Spinal cord (tissue), 10 donors: ENCODE measurements around the gene SBK2. TPM values are rescaled to one million over a fixed set of nuclear protein-coding genes. Genes with fewer than 3 reads are reported as not detected.

Experiments
- DNase-seq, 6 donors: peaks; one replicate each; pipeline versions ENCODE4 v3.0.0 to v3.0.0-alpha.2; 2013 to 2015; ENCODE audit warnings: low spot score in 6 of 6, low read depth in 4 of 6
- H3K27ac ChIP-seq: one replicate; pipeline ENCODE4 v1.5.1; 2013; ENCODE audit warnings: low read depth, low read length, control low read depth
- H3K27me3 ChIP-seq: one replicate; pipeline ENCODE4 v1.6.1; 2013; ENCODE audit warnings: low read length; ENCODE audit not compliant: control insufficient read depth, insufficient read depth
- H3K36me3 ChIP-seq: one replicate; pipeline ENCODE4 v1.6.1; 2013; ENCODE audit warnings: low read length; ENCODE audit not compliant: control insufficient read depth, insufficient read depth
- H3K4me1 ChIP-seq: one replicate; pipeline ENCODE4 v1.6.1; 2013; ENCODE audit warnings: low read length; ENCODE audit not compliant: control insufficient read depth, insufficient read depth
- H3K4me3 ChIP-seq: one replicate; pipeline ENCODE4 v1.5.1; 2013; ENCODE audit warnings: low read depth, low read length, control low read depth
- H3K9me3 ChIP-seq: one replicate; pipeline ENCODE4 v1.6.1; 2013; ENCODE audit warnings: low read length; ENCODE audit not compliant: control insufficient read depth, insufficient read depth
- WGBS: methylation state at CpG from one replicate; pipeline ENCODE4 v1.1.5; 2013; ENCODE audit warnings: missing lambda C conversion rate; ENCODE audit not compliant: insufficient coverage; 5-methylcytosine and 5-hydroxymethylcytosine counted together
- polyA plus RNA-seq, 2 donors: library from polyadenylated mRNA; unstranded; fragments of 120-200 nt; gene quantifications; one replicate each; pipeline ENCODE4 v1.2.1, GENCODE V29; 2013; ENCODE audit not compliant: insufficient read length in 2 of 2
- total RNA-seq, 2 donors: library from RNA; depleted of rRNA in 1 of 2; stranded (reverse); fragments of 120-200 nt in 1 of 2; fragments of >200 nt in 1 of 2; gene quantifications; one replicate each; pipeline versions ENCODE4 v1.2.3 to v1.2.4, GENCODE V29; 2013 to 2014
- donor health status: healthy.

SBK2 gene
- total and polyA plus RNA-seq, 4 donors: 0.15 to 0.44 TPM; not detected in 2

DNA sequence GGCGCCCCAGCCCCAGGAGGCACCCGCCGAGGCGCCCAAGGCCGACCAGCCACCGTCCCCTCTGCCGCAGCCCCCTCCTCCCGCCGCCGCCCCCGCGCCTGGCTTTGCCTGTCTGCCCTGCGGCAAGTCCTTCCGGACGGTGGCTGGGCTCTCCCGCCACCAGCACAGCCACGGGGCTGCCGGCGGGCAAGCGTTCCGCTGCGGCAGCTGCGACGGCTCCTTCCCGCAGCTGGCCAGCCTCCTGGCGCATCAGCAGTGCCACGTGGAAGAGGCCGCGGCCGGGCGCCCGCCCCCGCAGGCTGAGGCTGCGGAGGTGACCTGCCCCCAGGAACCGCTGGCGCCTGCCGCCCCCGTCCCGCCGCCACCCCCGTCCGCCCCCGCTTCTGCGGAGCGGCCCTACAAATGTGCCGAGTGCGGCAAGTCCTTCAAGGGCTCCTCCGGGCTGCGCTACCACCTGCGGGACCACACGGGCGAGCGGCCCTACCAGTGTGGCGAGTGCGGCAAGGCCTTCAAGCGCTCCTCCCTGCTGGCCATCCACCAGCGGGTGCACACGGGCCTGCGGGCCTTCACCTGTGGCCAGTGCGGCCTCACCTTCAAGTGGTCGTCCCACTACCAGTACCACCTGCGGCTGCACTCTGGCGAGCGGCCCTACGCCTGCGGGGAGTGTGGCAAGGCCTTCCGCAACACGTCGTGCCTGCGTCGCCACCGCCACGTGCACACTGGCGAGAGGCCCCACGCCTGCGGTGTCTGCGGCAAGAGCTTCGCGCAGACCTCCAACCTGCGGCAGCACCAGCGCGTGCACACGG lies 54.6 kb downstream of the SBK2 start:
- 86% methylated on average over 79 of the region's 83 CpGs for WGBS
- no peak for DNase-seq
- H3K27me3 ChIP-seq: no peaks in the 10 kb centered on the region
- peaks cover 60% of the 10 kb centered on the region for H3K36me3 ChIP-seq
- no peaks in the 10 kb centered on the region for H3K9me3 ChIP-seq
- H3K4me1 ChIP-seq: peaks cover 44% of the 10 kb centered on the region
- no peak overlapping the region for H3K27ac ChIP-seq
- H3K4me3 ChIP-seq: no peak overlapping the region

DNA sequence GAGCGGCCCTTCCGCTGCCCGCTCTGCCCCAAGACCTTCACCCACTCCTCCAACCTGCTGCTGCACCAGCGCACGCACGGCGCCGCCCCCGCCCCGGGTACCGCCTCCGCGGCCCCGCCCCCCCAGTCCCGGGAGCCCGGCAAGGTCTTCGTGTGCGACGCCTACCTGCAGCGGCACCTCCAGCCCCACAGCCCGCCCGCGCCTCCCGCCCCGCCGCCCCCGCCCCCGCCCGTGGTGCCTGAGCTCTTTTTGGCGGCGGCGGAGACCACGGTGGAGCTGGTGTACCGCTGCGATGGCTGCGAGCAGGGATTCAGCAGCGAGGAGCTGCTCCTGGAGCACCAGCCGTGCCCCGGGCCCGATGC lies 55.2 kb downstream of the SBK2 start:
- Histone ChIP-seq H3K36me3 (peaks cover 55% of the 10 kb centered on the region), H3K4me3 (no peak overlapping the region), H3K27me3 (no peaks in the 10 kb centered on the region), H3K4me1 (peaks cover 43% of the 10 kb centered on the region), H3K9me3 (no peaks in the 10 kb centered on the region), H3K27ac (no peak overlapping the region)
- 47% methylated on average over 23 of the region's 40 CpGs for WGBS
- DNase-seq: no peak

DNA sequence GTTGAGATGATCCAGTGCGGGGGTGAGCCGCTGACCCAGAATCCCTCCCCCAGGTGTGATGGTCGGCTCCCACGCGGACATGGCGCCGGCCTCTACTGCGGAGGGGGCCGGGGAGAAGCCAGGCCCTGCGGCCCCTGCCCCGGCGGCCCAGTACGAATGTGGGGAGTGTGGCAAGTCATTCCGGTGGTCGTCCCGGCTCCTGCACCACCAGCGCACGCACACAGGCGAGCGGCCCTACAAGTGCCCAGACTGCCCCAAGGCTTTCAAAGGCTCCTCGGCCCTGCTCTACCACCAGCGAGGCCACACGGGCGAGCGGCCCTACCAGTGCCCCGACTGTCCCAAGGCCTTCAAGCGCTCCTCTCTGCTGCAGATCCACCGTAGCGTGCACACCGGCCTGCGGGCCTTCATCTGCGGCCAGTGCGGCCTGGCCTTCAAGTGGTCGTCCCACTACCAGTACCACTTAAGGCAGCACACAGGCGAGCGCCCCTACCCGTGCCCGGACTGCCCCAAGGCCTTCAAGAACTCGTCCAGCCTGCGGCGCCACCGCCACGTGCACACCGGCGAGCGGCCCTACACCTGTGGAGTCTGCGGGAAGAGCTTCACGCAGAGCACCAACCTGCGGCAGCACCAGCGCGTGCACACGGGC lies 55.7 kb downstream of the SBK2 start:
- 94% methylated on average over 44 of the region's 52 CpGs for WGBS
- Histone ChIP-seq H3K4me1 (peaks cover 39% of the 10 kb centered on the region), H3K27ac (no peak overlapping the region), H3K36me3 (peaks cover 50% of the 10 kb centered on the region), H3K9me3 (no peaks in the 10 kb centered on the region), H3K27me3 (no peaks in the 10 kb centered on the region), H3K4me3 (no peak overlapping the region)
- DNase-seq: no peak

DNA sequence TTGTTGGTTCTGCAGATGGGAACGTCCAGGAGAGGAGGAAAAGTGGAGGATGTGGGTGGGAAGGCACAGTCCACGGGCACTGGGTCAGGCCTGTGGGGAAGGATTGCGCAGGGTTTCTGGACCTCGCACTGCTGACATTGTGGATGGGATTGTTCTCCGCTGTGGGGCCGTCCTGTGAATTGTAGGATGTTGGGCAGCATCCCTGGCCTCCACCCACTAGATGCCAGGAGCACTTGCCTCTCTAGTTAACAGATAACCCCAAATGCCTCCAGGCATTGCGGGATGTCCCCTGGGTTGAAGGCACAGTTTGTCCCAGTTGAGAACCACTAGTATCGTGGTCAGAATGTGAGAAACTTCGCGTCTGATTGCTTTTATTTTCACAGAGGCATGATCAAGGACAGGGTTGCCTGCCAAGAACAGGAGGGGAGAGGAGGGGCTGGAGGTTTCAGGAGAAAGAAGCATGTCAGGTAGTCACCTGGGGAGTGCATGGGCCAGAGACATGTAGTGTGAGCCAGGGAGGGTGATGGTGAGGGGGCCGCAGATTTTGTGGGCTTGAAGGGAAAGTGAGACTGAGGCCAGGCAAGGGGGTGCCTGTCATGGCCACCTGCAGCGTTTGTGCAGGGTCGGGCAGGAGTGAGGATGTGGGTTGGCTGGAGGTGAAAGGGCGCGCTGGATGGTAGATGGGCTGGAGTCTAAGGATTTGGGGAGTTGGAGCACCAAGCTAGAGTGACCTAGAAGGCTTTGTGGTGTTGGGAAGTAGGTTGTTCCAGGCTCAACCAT lies 57.3 kb downstream of the SBK2 start:
- Histone ChIP-seq H3K4me3 (no peak overlapping the region), H3K27me3 (no peaks in the 10 kb centered on the region), H3K36me3 (peaks cover 42% of the 10 kb centered on the region), H3K9me3 (no peaks in the 10 kb centered on the region), H3K4me1 (peaks cover 39% of the 10 kb centered on the region), H3K27ac (no peak overlapping the region)
- 83% methylated on average over 11 of the region's 15 CpGs for WGBS
- DNase-seq: no peak

DNA sequence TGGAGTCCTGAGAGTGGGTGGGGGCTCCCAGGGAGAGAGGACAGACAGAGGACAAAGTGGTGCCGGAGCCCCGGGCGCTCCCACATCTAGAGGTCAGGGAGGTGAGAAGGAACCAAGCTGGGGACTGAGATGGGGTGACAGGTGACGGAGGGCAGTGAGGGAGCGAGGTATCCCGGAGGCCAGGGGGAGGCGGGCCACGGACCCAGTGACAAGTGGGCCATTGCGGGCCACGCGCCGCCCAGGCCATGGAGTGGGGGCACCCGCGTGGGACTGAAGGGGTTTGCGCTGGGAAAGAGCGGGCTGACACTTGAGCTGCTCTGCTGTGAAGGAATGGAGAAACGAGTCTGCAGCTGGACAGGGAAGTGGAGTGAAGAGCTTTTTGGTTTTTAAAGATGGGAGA lies 57.9 kb downstream of the SBK2 start:
- 87% methylated on average over 17 of the region's 17 CpGs for WGBS
- no peak overlapping the region for H3K27ac ChIP-seq
- H3K9me3 ChIP-seq: no peaks in the 10 kb centered on the region
- peaks cover 36% of the 10 kb centered on the region for H3K4me1 ChIP-seq
- no peaks in the 10 kb centered on the region for H3K27me3 ChIP-seq
- H3K4me3 ChIP-seq: no peak overlapping the region
- DNase-seq: no peak
- peaks cover 38% of the 10 kb centered on the region for H3K36me3 ChIP-seq

Other genes with a start within 250 kb of the SBK2 start
- gene TMEM150B, start 211.8 kb downstream of the SBK2 start, total RNA-seq: under 1 TPM; 0.66 to 0.89 TPM
- gene TMEM150B, start 211.8 kb downstream of the SBK2 start, polyA plus RNA-seq: under 1 TPM; 0.52 to 0.77 TPM
- 10 to 100 TPM in 1 of 2 donors, 1 to 10 TPM in 1; 7.0 to 22.4 TPM for gene KMT5C, start 197.3 kb downstream of the SBK2 start, total RNA-seq
- 10 to 100 TPM; 25.5 to 39.2 TPM for gene KMT5C, start 197.3 kb downstream of the SBK2 start, polyA plus RNA-seq
- gene COX6B2, start 182.4 kb downstream of the SBK2 start, total RNA-seq: 1 to 10 TPM in 1 of 2 donors, under 1 TPM in 1; 0.69 to 2.8 TPM
- gene COX6B2, start 182.4 kb downstream of the SBK2 start, polyA plus RNA-seq: 1 to 10 TPM; 3.8 to 4.8 TPM
- gene GARIN5B, start 173.9 kb downstream of the SBK2 start, total RNA-seq: not detected
- under 1 TPM; 0.14 to 0.43 TPM for gene GARIN5B, start 173.9 kb downstream of the SBK2 start, polyA plus RNA-seq
- gene IL11, start 166.7 kb downstream of the SBK2 start, total RNA-seq: under 1 TPM; 0.20 to 0.22 TPM
- 1 to 10 TPM; 1.5 to 1.9 TPM for gene IL11, start 166.7 kb downstream of the SBK2 start, polyA plus RNA-seq
- gene TMEM190, start 160.3 kb downstream of the SBK2 start, total RNA-seq: 1 to 10 TPM in 1 of 2 donors, under 1 TPM in 1; 0.40 to 2.2 TPM
- 1 to 10 TPM in 1 of 2 donors, under 1 TPM in 1; 0.65 to 5.0 TPM for gene TMEM190, start 160.3 kb downstream of the SBK2 start, polyA plus RNA-seq
- gene TMEM238, start 152.8 kb downstream of the SBK2 start, total RNA-seq: under 1 TPM in 1 of 2 donors, not detected in 1; 0.55 TPM
- under 1 TPM; 0.69 to 0.86 TPM for gene TMEM238, start 152.8 kb downstream of the SBK2 start, polyA plus RNA-seq
- gene RPL28, start 151.2 kb downstream of the SBK2 start, total RNA-seq: 100 to 1,000 TPM; 135 to 417 TPM
- 1,000 to 10,000 TPM; 1,153 to 1,205 TPM for gene RPL28, start 151.2 kb downstream of the SBK2 start, polyA plus RNA-seq
- gene UBE2S, start 129.3 kb downstream of the SBK2 start, total RNA-seq: 10 to 100 TPM; 14.6 to 55.8 TPM
- 100 to 1,000 TPM; 104 to 124 TPM for gene UBE2S, start 129.3 kb downstream of the SBK2 start, polyA plus RNA-seq
- gene SHISA7, start 93.8 kb downstream of the SBK2 start, total RNA-seq: 1 to 10 TPM; 4.0 to 5.2 TPM
- gene SHISA7, start 93.8 kb downstream of the SBK2 start, polyA plus RNA-seq: 10 to 100 TPM; 29.1 to 35.6 TPM
- gene ISOC2, start 75.5 kb downstream of the SBK2 start, total RNA-seq: 10 to 100 TPM; 30.3 to 59.3 TPM
- gene ISOC2, start 75.5 kb downstream of the SBK2 start, polyA plus RNA-seq: 10 to 100 TPM; 60.2 to 65.1 TPM
- not detected for gene C19orf85, start 72.4 kb downstream of the SBK2 start, total RNA-seq
- gene C19orf85, start 72.4 kb downstream of the SBK2 start, polyA plus RNA-seq: not detected
- 1 to 10 TPM; 1.5 to 1.7 TPM for gene ZNF628, start 60.5 kb downstream of the SBK2 start, total RNA-seq
- gene ZNF628, start 60.5 kb downstream of the SBK2 start, polyA plus RNA-seq: 1 to 10 TPM; 5.7 to 6.6 TPM
- gene NAT14, start 51.9 kb downstream of the SBK2 start, total RNA-seq: 10 to 100 TPM; 16.2 to 45.6 TPM
- 10 to 100 TPM; 93.2 to 94.0 TPM for gene NAT14, start 51.9 kb downstream of the SBK2 start, polyA plus RNA-seq
- gene SSC5D, start 48.7 kb downstream of the SBK2 start, total RNA-seq: 1 to 10 TPM; 3.5 to 6.0 TPM
- gene SSC5D, start 48.7 kb downstream of the SBK2 start, polyA plus RNA-seq: 1 to 10 TPM; 2.3 to 4.7 TPM
- under 1 TPM in 1 of 2 donors, not detected in 1; 0.11 TPM for gene SBK3, start 8.4 kb upstream of the SBK2 start, total RNA-seq
- gene SBK3, start 8.4 kb upstream of the SBK2 start, polyA plus RNA-seq: under 1 TPM in 1 of 2 donors, not detected in 1; 0.17 TPM
- gene ZNF579, start 43.7 kb upstream of the SBK2 start, total RNA-seq: 1 to 10 TPM; 2.1 to 9.9 TPM
- 10 to 100 TPM; 24.9 to 25.3 TPM for gene ZNF579, start 43.7 kb upstream of the SBK2 start, polyA plus RNA-seq
- gene FIZ1, start 62.4 kb upstream of the SBK2 start, total RNA-seq: 1 to 10 TPM; 2.3 to 7.5 TPM
- 10 to 100 TPM; 23.4 to 26.5 TPM for gene FIZ1, start 62.4 kb upstream of the SBK2 start, polyA plus RNA-seq
- gene ZNF524, start 63.2 kb upstream of the SBK2 start, total RNA-seq: 1 to 10 TPM; 5.1 to 9.6 TPM
- 10 to 100 TPM; 11.2 to 13.6 TPM for gene ZNF524, start 63.2 kb upstream of the SBK2 start, polyA plus RNA-seq
- gene ZNF865, start 68.5 kb upstream of the SBK2 start, total RNA-seq: 1 to 10 TPM; 1.4 to 2.1 TPM
- 10 to 100 TPM; 14.8 to 15.4 TPM for gene ZNF865, start 68.5 kb upstream of the SBK2 start, polyA plus RNA-seq
- gene ZNF784, start 87.4 kb upstream of the SBK2 start, total RNA-seq: 1 to 10 TPM; 2.9 to 6.3 TPM
- 10 to 100 TPM in 1 of 2 donors, 1 to 10 TPM in 1; 9.9 to 12.8 TPM for gene ZNF784, start 87.4 kb upstream of the SBK2 start, polyA plus RNA-seq
- 10 to 100 TPM in 1 of 2 donors, 1 to 10 TPM in 1; 3.5 to 15.6 TPM for gene ZNF580, start 103.9 kb upstream of the SBK2 start, total RNA-seq
- gene ZNF580, start 103.9 kb upstream of the SBK2 start, polyA plus RNA-seq: 10 to 100 TPM; 61.7 to 71.7 TPM
- 10 to 100 TPM in 1 of 2 donors, 1 to 10 TPM in 1; 6.6 to 10.5 TPM for gene ZNF581, start 106.5 kb upstream of the SBK2 start, total RNA-seq
- 10 to 100 TPM; 19.0 to 20.5 TPM for gene ZNF581, start 106.5 kb upstream of the SBK2 start, polyA plus RNA-seq
- 10 to 100 TPM; 13.4 to 14.1 TPM for gene CCDC106, start 111.1 kb upstream of the SBK2 start, total RNA-seq
- 10 to 100 TPM; 56.9 to 57.6 TPM for gene CCDC106, start 111.1 kb upstream of the SBK2 start, polyA plus RNA-seq
- gene U2AF2, start 117.9 kb upstream of the SBK2 start, total RNA-seq: 100 to 1,000 TPM in 1 of 2 donors, 10 to 100 TPM in 1; 60.7 to 119 TPM
- 100 to 1,000 TPM; 203 to 207 TPM for gene U2AF2, start 117.9 kb upstream of the SBK2 start, polyA plus RNA-seq
- gene EPN1, start 138.1 kb upstream of the SBK2 start, total RNA-seq: 10 to 100 TPM; 31.3 to 33.4 TPM
- gene EPN1, start 138.1 kb upstream of the SBK2 start, polyA plus RNA-seq: 100 to 1,000 TPM; 188 to 192 TPM
- gene NLRP9, start 201.3 kb upstream of the SBK2 start, total RNA-seq: not detected
- gene NLRP9, start 201.3 kb upstream of the SBK2 start, polyA plus RNA-seq: under 1 TPM in 1 of 2 donors, not detected in 1; 0.08 TPM
- not detected for gene RFPL4A, start 222.0 kb upstream of the SBK2 start, total RNA-seq
- not detected for gene RFPL4A, start 222.0 kb upstream of the SBK2 start, polyA plus RNA-seq
- gene RFPL4AL1, start 232.0 kb upstream of the SBK2 start, total RNA-seq: not detected
- gene RFPL4AL1, start 232.0 kb upstream of the SBK2 start, polyA plus RNA-seq: not detected